Brain microvascular endothelial cell (primary cell): Measurements from ENCODE around the gene LTBP3.

ENCODE experiments used
- DNase-seq: peaks from one replicate; pipeline ENCODE4 v3.0.0-alpha.2; 2020
- H3K27ac ChIP-seq: fragments of 250-450 bp; sonication (Bioruptor Pico); 2 replicates; pipeline ENCODE4 v1.5.1; 2020; ENCODE audit warnings: mild to moderate bottlenecking, moderate library complexity
- H3K27me3 ChIP-seq: fragments of 250-450 bp; sonication (Bioruptor Pico); replicated peaks from 2 replicates; pipeline ENCODE4 v1.5.1; 2020; ENCODE audit warnings: mild to moderate bottlenecking
- H3K36me3 ChIP-seq: fragments of 250-450 bp; sonication (Bioruptor Pico); replicated peaks from 2 replicates; pipeline ENCODE4 v1.5.1; 2020; ENCODE audit warnings: mild to moderate bottlenecking
- H3K4me3 ChIP-seq: 2 replicates; pipeline ENCODE4 v1.5.1; 2011; ENCODE audit warnings: low read depth, mild to moderate bottlenecking, control low read depth, low read length, moderate library complexity
- in situ Hi-C: cut with HindIII; loops from 2 replicates; pipeline ENCODE4 v1.10.0; 2017; ENCODE audit warnings: low sequenced_read_pairs, low pct_ligation_motif_present
- TF ChIP-seq, protein P1 (sequence below): IDR thresholded peaks from 2 replicates; pipeline ENCODE4 v1.5.1; 2011; ENCODE audit warnings: low read depth, mild to moderate bottlenecking, moderate library complexity, low read length, control low read depth, inconsistent platforms; ENCODE audit errors: missing control alignments

LTBP3 gene

GRCh38 chr11:65554057-65554818 lies 3.9 kb downstream of the LTBP3 start:
- no peak for DNase-seq
- Histone ChIP-seq H3K36me3 (peaks cover 40% of the 10 kb centered on the region), H3K27ac (no peak overlapping the region), H3K4me3 (no peak overlapping the region), H3K27me3 (no peaks in the 10 kb centered on the region)
- TF ChIP-seq, protein P1, sequence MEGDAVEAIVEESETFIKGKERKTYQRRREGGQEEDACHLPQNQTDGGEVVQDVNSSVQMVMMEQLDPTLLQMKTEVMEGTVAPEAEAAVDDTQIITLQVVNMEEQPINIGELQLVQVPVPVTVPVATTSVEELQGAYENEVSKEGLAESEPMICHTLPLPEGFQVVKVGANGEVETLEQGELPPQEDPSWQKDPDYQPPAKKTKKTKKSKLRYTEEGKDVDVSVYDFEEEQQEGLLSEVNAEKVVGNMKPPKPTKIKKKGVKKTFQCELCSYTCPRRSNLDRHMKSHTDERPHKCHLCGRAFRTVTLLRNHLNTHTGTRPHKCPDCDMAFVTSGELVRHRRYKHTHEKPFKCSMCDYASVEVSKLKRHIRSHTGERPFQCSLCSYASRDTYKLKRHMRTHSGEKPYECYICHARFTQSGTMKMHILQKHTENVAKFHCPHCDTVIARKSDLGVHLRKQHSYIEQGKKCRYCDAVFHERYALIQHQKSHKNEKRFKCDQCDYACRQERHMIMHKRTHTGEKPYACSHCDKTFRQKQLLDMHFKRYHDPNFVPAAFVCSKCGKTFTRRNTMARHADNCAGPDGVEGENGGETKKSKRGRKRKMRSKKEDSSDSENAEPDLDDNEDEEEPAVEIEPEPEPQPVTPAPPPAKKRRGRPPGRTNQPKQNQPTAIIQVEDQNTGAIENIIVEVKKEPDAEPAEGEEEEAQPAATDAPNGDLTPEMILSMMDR = no peak
- in situ Hi-C loops = no loop called here

GRCh38 chr11:65553301-65554001 lies 4.7 kb downstream of the LTBP3 start:
- no peak for DNase-seq
- Histone ChIP-seq H3K27ac (no peak overlapping the region), H3K27me3 (no peaks in the 10 kb centered on the region), H3K36me3 (peaks cover 47% of the 10 kb centered on the region), H3K4me3 (no peak overlapping the region)
- in situ Hi-C loops = no loop called here
- TF ChIP-seq, protein P1 = no peak

GRCh38 chr11:65552388-65552951 lies 5.7 kb downstream of the LTBP3 start:
- H3K27ac ChIP-seq = no peak overlapping the region
- DNase-seq = no peak
- TF ChIP-seq, protein P1 = no peak
- H3K27me3 ChIP-seq = no peaks in the 10 kb centered on the region
- no peak overlapping the region for H3K4me3 ChIP-seq
- H3K36me3 ChIP-seq = peaks cover 57% of the 10 kb centered on the region
- in situ Hi-C loops = no loop called here

DNA sequence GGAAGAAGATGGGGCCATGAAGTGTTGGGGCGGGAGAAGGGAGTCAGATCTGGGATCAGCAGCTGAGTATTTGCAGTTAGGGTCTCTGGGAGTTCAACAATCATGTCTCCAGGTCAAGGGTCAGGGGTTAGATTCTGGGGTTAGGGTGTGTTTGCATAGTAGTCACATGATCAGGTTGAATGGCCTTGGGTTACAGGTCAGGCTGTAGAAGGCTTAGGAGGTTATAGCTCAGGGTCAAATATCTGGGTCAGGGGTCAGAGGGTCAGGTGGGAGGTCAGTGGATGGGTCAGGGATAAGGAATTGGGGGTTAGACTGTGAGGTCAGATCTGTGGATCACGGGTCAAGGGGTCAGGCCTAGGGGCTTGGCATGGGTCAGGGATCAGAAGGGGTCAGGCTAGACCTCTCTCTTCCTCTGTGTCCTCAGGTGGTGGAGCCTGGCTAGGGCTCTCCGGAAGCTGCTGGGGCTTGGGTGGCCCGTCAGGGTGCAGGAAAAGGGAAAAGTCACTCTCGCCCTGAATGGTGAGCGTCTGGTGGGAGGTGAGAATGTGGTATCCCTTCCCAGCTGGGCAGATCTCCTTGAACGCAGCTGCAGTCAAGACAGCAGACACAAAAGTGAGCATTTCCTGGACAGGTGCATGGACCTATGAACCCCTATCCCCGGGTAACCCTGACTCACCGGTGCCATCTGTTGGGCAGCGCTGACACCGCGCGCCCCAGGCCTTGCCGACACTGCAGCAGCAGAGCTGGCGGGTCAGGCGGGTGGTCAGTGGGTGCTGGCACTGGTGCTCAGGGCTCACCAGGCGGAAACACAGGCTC lies 6.4 kb downstream of the LTBP3 start:
- DNase-seq = no peak
- H3K27me3 ChIP-seq = no peaks in the 10 kb centered on the region

GRCh38 chr11:65549096-65549495 lies 9.1 kb downstream of the LTBP3 start:
- Histone ChIP-seq H3K27ac (no peak overlapping the region), H3K36me3 (peaks cover 90% of the 10 kb centered on the region), H3K4me3 (no peak overlapping the region), H3K27me3 (no peaks in the 10 kb centered on the region)
- in situ Hi-C loops = no loop called here
- DNase-seq = no peak
- TF ChIP-seq, protein P1 = no peak

More for the DNA sequence above, 6.4 kb downstream of the LTBP3 start:
- Histone ChIP-seq H3K4me3 (no peak overlapping the region), H3K27ac (no peak overlapping the region), H3K36me3 (peaks cover 63% of the 10 kb centered on the region)
- in situ Hi-C loops = no loop called here
- TF ChIP-seq, protein P1 = peak; percentile 66
